ENCODE measurements around the gene ARAP2.

- no peak for TF ChIP-seq CTCF (IDR thresholded peaks at IDR 0.05)
- TF ChIP-seq POLR2A (IDR thresholded peaks at IDR 0.05), result no peak
Measured at GRCh38 chr4:36164900-36165630, 79.2 kb downstream of the ARAP2 start.

Data from tibial nerve (tissue), 3 donors.